NCI-H1694 (cell line): ENCODE results near the gene FRMPD4.

Experiments
- DNase-seq: peaks from one replicate; lab custom pipeline; 2025; lab: John Stamatoyannopoulos, UW

Gene FRMPD4

GRCh38 chrX:12366440-12366839 is 228.2 kb downstream of the FRMPD4 start:
- no peak for DNase-seq

GRCh38 chrX:12367254-12367653 is 229.0 kb downstream of the FRMPD4 start:
- DNase-seq, result no peak

GRCh38 chrX:12370497-12370986 is 232.3 kb downstream of the FRMPD4 start:
- DNase-seq, result no peak

GRCh38 chrX:12372111-12372510 is 233.8 kb downstream of the FRMPD4 start:
- no peak for DNase-seq

- DNase-seq, result no peak
Observed at GRCh38 chrX:12374286-12374685, 236.0 kb downstream of the FRMPD4 start.

- no peak for DNase-seq
Observed at GRCh38 chrX:12378253-12378652, 240.0 kb downstream of the FRMPD4 start.

GRCh38 chrX:12378706-12379105 is 240.4 kb downstream of the FRMPD4 start:
- no peak for DNase-seq

GRCh38 chrX:12379671-12380070 is 241.4 kb downstream of the FRMPD4 start:
- DNase-seq, result no peak

GRCh38 chrX:12383196-12383595 is 244.9 kb downstream of the FRMPD4 start:
- DNase-seq, result no peak

GRCh38 chrX:12390301-12390700 is 252.0 kb downstream of the FRMPD4 start:
- DNase-seq, result no peak

- DNase-seq, result no peak
Observed at GRCh38 chrX:12396584-12396983, 258.3 kb downstream of the FRMPD4 start.

- no peak for DNase-seq
Observed at GRCh38 chrX:12400218-12400617, 261.9 kb downstream of the FRMPD4 start.

GRCh38 chrX:12401252-12401651 is 263.0 kb downstream of the FRMPD4 start:
- no peak for DNase-seq

- no peak for DNase-seq
Observed at GRCh38 chrX:12403474-12404082, 265.3 kb downstream of the FRMPD4 start.

GRCh38 chrX:12405306-12405705 is 267.0 kb downstream of the FRMPD4 start:
- no peak for DNase-seq

- no peak for DNase-seq
Observed at GRCh38 chrX:12410523-12410922, 272.2 kb downstream of the FRMPD4 start.

GRCh38 chrX:12411831-12412230 is 273.6 kb downstream of the FRMPD4 start:
- DNase-seq, result no peak

- no peak for DNase-seq
Observed at GRCh38 chrX:12412561-12412960, 274.3 kb downstream of the FRMPD4 start.

- no peak for DNase-seq
Observed at GRCh38 chrX:12419591-12419990, 281.3 kb downstream of the FRMPD4 start.

- DNase-seq, result no peak
Observed at GRCh38 chrX:12421918-12422317, 283.6 kb downstream of the FRMPD4 start.

- DNase-seq, result no peak
Observed at GRCh38 chrX:12423346-12423745, 285.1 kb downstream of the FRMPD4 start.

- DNase-seq, result no peak
Observed at GRCh38 chrX:12425496-12425895, 287.2 kb downstream of the FRMPD4 start.

GRCh38 chrX:12426420-12426819 is 288.1 kb downstream of the FRMPD4 start:
- DNase-seq, result no peak

- DNase-seq, result no peak
Observed at GRCh38 chrX:12434493-12434892, 296.2 kb downstream of the FRMPD4 start.
